Measurements from ENCODE around the gene ELP5.

Gene ELP5

GRCh38 chr17:7242717-7243452 is 9.1 kb upstream of the ELP5 start (continued):
- TF ChIP-seq BCL6B (tag by site-specific recombination; IDR thresholded peaks at IDR 0.05) (no peak), ZBTB1 (tag by site-specific recombination; IDR thresholded peaks at IDR 0.05) (peak; percentile 50; the same call in 1 of the 2 replicates), ZNF518A (tag by site-specific recombination; conservative IDR thresholded peaks at IDR 0.05; ENCODE audit: low read depth) (no peak; the same call in 1 of the 2 replicates), ZNF707 (tag by site-specific recombination; IDR thresholded peaks at IDR 0.05) (no peak), WT1 (tag by site-specific recombination; IDR thresholded peaks at IDR 0.05) (peak; percentile 86), ZNF792 (tag by site-specific recombination; IDR thresholded peaks at IDR 0.05) (no peak), ZNF549 (tag by site-specific recombination; IDR thresholded peaks at IDR 0.05) (no peak), PRDM4 (tag by site-specific recombination; IDR thresholded peaks at IDR 0.05) (peak; percentile 77; the same call in 1 of the 2 replicates), ZBTB6 (tag by site-specific recombination; IDR thresholded peaks at IDR 0.05) (0 out of 2 replicates have a peak, but pooled peaks have one; percentile 16), ELK4 (IDR thresholded peaks at IDR 0.05; ENCODE audit: borderline replicate concordance, low read depth, low read length) (no peak), YY1 (tag by site-specific recombination; IDR thresholded peaks at IDR 0.05) (peak; percentile 76; the same call in 1 of the 2 replicates), ZNF121 (tag by site-specific recombination; IDR thresholded peaks at IDR 0.05) (no peak; the same call in 1 of the 2 replicates), SALL2 (tag by site-specific recombination; IDR thresholded peaks at IDR 0.05; ENCODE audit: borderline replicate concordance) (no peak; the same call in 1 of the 2 replicates), ZSCAN5A (tag by site-specific recombination; IDR thresholded peaks at IDR 0.05) (peak; percentile 97), BCL11B (tag by site-specific recombination; IDR thresholded peaks at IDR 0.05; ENCODE audit: low read depth) (0 out of 2 replicates have a peak, but pooled peaks have one; percentile 17), HIC1 (tag by site-specific recombination; IDR thresholded peaks at IDR 0.05) (peak; percentile 94), SP2 (tag by site-specific recombination; IDR thresholded peaks at IDR 0.05) (peak; percentile 95), PBX3 (CRISPR knock-in tag; IDR thresholded peaks at IDR 0.05) (no peak), ZNF555 (tag by site-specific recombination; conservative IDR thresholded peaks at IDR 0.05) (no peak), ZNF248 (tag by site-specific recombination; IDR thresholded peaks at IDR 0.05) (no peak), ZNF157 (tag by site-specific recombination; IDR thresholded peaks at IDR 0.05) (no peak), ZBTB21 (tag by site-specific recombination; IDR thresholded peaks at IDR 0.05) (peak; percentile 86)
